Measurements from ENCODE around the gene KNTC1.
"Not testable (repeated sequence)": the region's sequence is repeated elsewhere in the genome, so short reads cannot be mapped to it uniquely, and the experiment has no call there.

Gene KNTC1

DNA sequence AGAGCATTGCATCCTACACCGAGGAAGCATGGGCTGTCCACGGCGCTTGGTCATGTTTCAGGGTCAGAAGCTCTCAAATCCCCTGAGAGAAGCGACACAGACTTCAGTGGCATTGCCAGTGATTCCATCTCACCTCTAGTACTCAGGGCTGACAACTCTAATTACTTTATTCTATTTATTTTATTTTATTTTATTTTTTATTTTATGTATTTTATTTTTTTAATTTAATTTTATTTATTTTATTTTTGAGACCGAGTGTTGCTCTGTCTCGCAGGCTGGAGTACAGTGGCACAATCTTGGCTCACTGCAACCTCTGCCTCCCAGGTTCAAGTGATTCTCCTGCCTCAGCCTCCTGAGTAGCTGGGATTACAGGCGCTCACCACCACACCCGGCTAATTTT is 126.2 kb downstream of the KNTC1 start:
- not testable (repeated sequence) for DNase-seq (ENCODE audit: low spot score)

DNA sequence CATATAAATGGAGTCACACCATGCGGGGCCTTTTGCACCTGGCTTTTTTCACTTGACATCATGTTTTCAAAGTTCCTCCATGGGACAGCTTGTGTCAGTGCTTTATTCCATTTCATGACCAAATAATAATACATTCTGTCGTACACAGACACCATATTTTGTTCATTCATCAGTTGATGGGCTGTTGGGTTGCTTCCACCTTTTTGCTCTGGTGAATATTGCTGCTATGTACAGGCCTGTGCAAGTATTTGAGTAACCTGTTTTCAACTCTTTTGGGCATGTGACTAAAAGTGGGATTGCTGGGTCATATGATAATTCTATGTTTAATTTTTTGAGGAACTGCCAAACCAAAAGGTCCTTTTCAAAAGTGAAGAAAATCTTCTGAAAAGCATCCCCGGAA is 129.2 kb downstream of the KNTC1 start:
- no peak for DNase-seq (ENCODE audit: low spot score)

DNA sequence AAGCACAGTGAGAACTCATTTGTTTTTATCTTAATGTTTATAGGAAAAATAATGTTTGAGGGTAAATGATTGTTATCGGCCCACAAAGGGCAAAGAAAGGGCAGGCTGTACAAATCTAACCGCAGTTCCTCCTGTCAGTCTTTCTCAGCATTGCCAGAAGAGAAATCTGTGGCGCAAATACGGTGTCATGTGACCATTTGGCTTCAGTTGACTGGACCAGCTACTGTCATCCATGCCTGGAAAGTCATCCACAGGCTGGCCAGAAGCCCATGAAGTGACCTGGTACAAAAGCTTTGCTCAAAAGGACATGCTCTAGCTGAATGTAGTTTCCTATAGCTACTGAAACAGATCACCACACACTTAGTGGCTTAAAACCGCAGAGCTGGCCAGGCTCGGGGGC is 132.5 kb downstream of the KNTC1 start:
- DNase-seq (ENCODE audit: low spot score): no peak

DNA sequence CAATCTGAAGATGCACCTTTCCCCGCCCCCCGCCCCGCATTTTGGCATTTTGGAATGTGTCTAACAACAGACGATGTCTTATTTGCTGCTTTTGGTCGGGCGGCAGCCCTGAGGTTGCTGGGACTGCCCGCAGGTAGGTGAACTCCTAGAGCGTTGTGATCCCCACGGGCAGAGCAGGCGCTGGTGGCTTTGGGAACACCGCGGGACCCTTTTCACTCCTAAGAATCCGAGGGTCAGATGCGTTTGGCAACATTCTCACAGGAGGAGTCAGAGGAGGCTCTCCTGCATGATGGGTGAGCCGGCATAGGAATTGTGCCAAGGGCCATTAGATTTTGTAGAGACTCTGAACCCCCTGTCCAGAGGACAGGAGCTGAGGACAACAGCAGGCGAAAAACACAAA is 134.2 kb downstream of the KNTC1 start:
- DNase-seq (ENCODE audit: low spot score): no peak

DNA sequence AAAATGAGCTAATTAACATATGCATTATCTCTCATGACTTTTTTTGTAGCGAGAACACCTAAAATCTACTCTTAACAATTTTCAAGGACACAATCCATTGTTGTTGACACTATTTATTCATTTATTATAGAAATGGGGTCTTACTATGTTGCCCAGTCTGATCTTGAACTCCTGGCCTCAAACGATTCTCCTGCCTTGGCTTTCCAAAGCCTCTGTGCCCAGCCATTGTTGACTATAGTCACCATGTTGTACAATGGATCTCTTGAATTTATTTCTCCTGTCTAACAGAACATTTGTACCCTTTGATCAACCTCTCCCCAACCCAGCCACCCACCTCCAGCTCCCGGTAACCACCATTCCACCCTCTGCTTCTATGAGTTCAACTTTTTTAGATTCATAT is 134.9 kb downstream of the KNTC1 start:
- no peak for DNase-seq (ENCODE audit: low spot score)

DNA sequence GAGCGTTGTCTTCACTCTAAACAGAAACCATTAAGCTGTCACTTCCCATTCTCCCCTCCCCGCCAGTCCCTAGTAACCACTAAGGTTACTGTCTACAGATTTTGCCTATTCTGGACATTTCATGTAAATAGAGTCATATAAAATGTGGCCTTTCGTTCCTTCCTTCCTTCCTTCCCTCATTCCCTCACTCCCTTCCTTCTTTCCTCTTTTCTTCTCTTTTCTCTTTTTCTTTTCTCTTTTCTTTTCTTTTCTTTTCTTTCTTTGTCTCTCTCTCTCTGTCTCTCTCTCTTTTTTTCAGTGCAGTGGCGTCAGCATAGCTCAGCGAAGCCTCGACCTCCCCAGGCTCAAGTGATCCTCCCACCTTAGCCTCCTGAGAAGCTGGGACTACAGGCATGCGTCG is 138.3 kb downstream of the KNTC1 start:
- no peak for DNase-seq (ENCODE audit: low spot score)

DNA sequence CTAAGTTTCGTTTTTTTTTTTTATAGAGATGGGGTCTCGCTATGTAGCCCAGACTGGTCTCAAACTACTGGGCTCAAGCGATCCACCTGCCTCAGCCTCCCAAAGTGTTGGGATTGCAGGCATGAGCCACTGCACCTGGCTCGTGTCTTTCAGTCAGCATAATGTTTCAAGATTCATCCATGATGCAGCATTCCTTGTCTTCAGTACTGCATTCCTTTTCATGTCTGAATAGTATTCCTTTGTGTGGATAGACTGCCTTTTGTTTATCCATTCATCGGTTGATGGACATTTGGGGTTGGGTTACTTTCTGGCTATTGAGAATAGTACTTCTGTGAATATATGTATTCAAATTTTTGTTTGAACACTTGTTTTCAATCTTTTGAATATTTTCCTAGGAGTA is 138.7 kb downstream of the KNTC1 start:
- DNase-seq (ENCODE audit: low spot score): no peak

DNA sequence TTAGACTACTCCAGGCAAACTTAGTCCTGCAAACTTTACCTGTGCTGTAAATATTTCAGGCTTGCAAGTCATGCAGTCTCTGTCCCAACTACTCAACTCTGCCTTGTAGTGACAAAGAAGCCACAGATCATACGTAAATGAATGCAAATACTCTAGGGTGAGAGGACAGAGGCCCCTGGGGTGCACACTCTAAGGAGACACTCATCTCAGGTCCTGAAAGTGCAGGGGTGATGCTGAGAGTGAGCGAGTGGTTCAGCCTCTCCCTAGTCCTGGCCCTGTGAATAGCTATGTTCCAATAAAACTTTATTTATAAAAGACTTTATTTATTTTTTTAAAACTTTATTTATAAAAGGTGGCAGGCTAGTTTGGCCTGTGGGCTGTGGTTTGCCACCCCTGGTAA is 141.2 kb downstream of the KNTC1 start:
- no peak for DNase-seq (ENCODE audit: low spot score)

DNA sequence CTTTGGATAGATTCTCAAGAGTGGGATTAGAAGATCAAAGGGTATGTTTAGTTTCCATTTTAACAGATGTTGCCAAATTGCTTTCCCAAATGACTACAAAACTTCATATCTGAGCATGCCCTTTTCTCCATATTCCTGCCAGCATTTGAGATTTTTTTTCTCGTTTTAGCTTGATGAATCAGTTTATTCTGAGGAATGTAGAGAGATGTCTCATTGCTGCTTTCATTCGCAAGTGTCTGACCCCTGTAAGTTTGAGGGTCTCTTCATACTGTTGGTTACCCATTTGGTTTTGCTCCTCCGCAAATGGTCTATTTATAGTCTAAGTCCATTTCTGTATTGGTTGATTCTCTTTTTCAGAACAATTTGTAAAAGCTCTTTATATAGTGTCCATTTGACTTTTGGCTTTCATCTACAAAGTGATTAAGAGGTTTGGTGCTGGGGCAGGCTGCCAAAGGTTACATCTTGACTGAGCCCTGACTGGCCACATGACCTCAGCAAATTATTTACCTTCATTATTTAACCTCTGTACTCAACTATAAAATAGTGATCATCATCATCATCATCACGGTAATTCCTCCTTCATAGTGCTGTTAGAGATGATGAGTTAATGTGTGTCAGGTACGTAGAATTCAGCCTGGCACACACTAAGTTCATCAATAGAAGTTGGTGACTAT is 142.5 kb downstream of the KNTC1 start:
- DNase-seq (ENCODE audit: low spot score): no peak

DNA sequence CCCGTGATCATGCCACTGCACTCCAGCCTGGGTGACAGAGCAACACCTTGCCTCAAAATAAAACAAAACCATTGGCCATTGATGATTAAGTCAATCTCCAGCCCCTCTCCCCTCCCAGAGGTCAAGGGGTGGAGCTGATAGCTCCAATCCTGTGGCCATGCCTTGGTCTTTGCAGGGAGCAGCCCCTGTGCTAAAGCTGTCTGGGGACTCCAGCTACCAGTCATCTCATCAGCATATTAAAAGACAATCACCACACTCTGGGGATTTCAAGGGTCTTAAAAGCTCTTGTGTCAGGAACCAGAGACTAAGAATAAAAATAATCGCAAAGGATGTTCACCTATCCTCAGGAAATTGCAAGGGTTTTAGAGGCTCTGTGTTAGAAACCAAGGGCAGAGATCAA is 145.5 kb downstream of the KNTC1 start:
- DNase-seq (ENCODE audit: low spot score): no peak

All from RKO (cell line).